HL-60 (cell line): Measurements from ENCODE around the gene WIPF1.
A peak's percentile ranks its signal among the peaks of the same experiment; 100 is the strongest.

Experiments used
- DNase-seq, 2 experiments: peaks; one replicate each; pipeline ENCODE4 v3.0.0-alpha.2; 2010 to 2020; ENCODE audit warnings: low read depth in 1 of 2, low spot score in 1 of 2
- H3K27ac ChIP-seq: fragments of 250-450 bp; sonication (Bioruptor Pico); replicated peaks from 2 replicates; pipeline ENCODE4 v1.5.1; 2020; ENCODE audit warnings: mild to moderate bottlenecking, moderate library complexity
- H3K27me3 ChIP-seq: fragments of 250-450 bp; sonication (Bioruptor Pico); 2 replicates; pipeline ENCODE4 v1.5.1; 2021; ENCODE audit warnings: mild to moderate bottlenecking, moderate library complexity; ENCODE audit not compliant: insufficient read depth, poor library complexity, severe bottlenecking
- H3K4me3 ChIP-seq: replicated peaks from 2 replicates; pipeline ENCODE4 v1.5.1; 2011; ENCODE audit warnings: mild to moderate bottlenecking, control low read depth, low read length; ENCODE audit not compliant: insufficient read depth
- GABPA ChIP-seq: IDR thresholded peaks from 2 replicates; pipeline ENCODE4 v1.6.1; 2012; ENCODE audit warnings: low read depth
- POLR2AphosphoS5 ChIP-seq: IDR thresholded peaks from 2 replicates; pipeline ENCODE4 v1.6.1; 2012; ENCODE audit warnings: low read depth
- SPI1 ChIP-seq: IDR thresholded peaks from 2 replicates; pipeline ENCODE4 v1.6.1; 2012; ENCODE audit warnings: low read depth, mild to moderate bottlenecking, borderline replicate concordance
- TF ChIP-seq, protein P1 (sequence below): IDR thresholded peaks from 2 replicates; pipeline ENCODE4 v1.6.1; 2012; ENCODE audit warnings: low read depth; ENCODE audit not compliant: insufficient replicate concordance
- TF ChIP-seq, protein P2 (sequence below): IDR thresholded peaks from one replicate; pipeline ENCODE4 v1.5.1; 2011; ENCODE audit warnings: low read length, control low read depth, inconsistent platforms; ENCODE audit not compliant: insufficient read depth

The WIPF1 gene

DNA sequence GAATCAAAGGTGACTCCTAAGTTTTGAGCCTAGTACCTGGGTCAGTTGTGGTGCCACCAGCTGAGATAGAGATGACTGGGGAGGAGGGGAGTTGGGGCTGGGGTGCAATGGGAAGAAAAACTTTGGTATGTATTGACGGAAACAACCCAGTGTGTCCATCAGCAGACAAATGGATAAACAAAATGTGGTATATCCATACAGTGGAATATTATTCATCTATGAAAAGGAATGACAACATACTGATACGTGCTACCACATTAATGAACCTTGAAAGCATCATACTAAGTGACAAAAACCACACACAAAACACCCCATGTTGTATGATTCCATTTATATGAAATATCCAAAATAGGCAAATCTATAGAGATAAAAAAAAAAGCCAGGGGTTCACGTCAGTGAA lies 69.6 kb downstream of the WIPF1 start:
- no peak for DNase-seq
- TF ChIP-seq GABPA (no peak), SPI1 (no peak), POLR2AphosphoS5 (no peak)
- TF ChIP-seq, protein P1, sequence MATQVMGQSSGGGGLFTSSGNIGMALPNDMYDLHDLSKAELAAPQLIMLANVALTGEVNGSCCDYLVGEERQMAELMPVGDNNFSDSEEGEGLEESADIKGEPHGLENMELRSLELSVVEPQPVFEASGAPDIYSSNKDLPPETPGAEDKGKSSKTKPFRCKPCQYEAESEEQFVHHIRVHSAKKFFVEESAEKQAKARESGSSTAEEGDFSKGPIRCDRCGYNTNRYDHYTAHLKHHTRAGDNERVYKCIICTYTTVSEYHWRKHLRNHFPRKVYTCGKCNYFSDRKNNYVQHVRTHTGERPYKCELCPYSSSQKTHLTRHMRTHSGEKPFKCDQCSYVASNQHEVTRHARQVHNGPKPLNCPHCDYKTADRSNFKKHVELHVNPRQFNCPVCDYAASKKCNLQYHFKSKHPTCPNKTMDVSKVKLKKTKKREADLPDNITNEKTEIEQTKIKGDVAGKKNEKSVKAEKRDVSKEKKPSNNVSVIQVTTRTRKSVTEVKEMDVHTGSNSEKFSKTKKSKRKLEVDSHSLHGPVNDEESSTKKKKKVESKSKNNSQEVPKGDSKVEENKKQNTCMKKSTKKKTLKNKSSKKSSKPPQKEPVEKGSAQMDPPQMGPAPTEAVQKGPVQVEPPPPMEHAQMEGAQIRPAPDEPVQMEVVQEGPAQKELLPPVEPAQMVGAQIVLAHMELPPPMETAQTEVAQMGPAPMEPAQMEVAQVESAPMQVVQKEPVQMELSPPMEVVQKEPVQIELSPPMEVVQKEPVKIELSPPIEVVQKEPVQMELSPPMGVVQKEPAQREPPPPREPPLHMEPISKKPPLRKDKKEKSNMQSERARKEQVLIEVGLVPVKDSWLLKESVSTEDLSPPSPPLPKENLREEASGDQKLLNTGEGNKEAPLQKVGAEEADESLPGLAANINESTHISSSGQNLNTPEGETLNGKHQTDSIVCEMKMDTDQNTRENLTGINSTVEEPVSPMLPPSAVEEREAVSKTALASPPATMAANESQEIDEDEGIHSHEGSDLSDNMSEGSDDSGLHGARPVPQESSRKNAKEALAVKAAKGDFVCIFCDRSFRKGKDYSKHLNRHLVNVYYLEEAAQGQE, result no peak
- TF ChIP-seq, protein P2, sequence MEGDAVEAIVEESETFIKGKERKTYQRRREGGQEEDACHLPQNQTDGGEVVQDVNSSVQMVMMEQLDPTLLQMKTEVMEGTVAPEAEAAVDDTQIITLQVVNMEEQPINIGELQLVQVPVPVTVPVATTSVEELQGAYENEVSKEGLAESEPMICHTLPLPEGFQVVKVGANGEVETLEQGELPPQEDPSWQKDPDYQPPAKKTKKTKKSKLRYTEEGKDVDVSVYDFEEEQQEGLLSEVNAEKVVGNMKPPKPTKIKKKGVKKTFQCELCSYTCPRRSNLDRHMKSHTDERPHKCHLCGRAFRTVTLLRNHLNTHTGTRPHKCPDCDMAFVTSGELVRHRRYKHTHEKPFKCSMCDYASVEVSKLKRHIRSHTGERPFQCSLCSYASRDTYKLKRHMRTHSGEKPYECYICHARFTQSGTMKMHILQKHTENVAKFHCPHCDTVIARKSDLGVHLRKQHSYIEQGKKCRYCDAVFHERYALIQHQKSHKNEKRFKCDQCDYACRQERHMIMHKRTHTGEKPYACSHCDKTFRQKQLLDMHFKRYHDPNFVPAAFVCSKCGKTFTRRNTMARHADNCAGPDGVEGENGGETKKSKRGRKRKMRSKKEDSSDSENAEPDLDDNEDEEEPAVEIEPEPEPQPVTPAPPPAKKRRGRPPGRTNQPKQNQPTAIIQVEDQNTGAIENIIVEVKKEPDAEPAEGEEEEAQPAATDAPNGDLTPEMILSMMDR, result no peak
- Histone ChIP-seq H3K4me3 (no peak overlapping the region), H3K27me3 (no peaks in the 10 kb centered on the region), H3K27ac (no peak overlapping the region)

GRCh38 chr2:174527101-174527721 lies 70.4 kb downstream of the WIPF1 start:
- TF ChIP-seq GABPA (no peak), POLR2AphosphoS5 (no peak), SPI1 (no peak)
- TF ChIP-seq, protein P2, result no peak
- TF ChIP-seq, protein P1, result no peak
- no peak overlapping the region for H3K4me3 ChIP-seq
- no peak overlapping the region for H3K27ac ChIP-seq
- H3K27me3 ChIP-seq, result no peaks in the 10 kb centered on the region
- DNase-seq, result no peak

- H3K27ac ChIP-seq, result no peak overlapping the region
- TF ChIP-seq SPI1, result peak; percentile 84
- no peak for TF ChIP-seq GABPA
- TF ChIP-seq, protein P2, result no peak
Observed at GRCh38 chr2:174524527-174524926, 73.1 kb downstream of the WIPF1 start.

DNA sequence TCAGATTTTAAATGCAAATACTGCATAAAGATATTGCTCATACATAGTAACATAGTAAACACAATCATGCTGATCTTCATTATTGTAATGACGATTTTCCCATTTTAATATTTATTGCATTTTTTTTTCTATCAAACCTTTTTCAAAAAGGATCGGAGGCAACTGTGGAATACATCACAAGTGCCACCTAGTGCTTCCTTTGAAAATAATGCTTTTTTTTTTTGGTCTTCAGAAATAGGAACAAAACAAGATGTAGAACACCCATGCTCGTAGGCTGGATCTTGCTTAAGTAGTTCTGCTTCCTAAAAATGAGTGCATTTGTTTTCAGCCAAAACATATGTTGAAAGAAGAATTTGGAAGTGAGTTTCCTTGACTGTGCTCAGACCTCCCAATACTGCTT lies 75.1 kb downstream of the WIPF1 start:
- TF ChIP-seq SPI1 (no peak), POLR2AphosphoS5 (no peak)
- peak; percentile 16 to 41 for DNase-seq

More at GRCh38 chr2:174524527-174524926, 73.1 kb downstream of the WIPF1 start:
- DNase-seq, result peak; percentile 16 to 64
- Histone ChIP-seq H3K4me3 (no peak overlapping the region), H3K27me3 (no peaks in the 10 kb centered on the region)

More for the DNA sequence above, 75.1 kb downstream of the WIPF1 start:
- no peak overlapping the region for H3K4me3 ChIP-seq
- no peak overlapping the region for H3K27ac ChIP-seq
- H3K27me3 ChIP-seq, result no peaks in the 10 kb centered on the region
